Adrenal gland (tissue), 5 donors: ENCODE measurements around the gene G6PC1.

Experiments
- POLR2A ChIP-seq, 2 donors: fragments of 450-650 bp; IDR thresholded peaks; one replicate each; pipeline ENCODE4 v1.6.1; 2017; ENCODE audit warnings: antibody characterized with exemption in 2 of 2, mild to moderate bottlenecking in 2 of 2, moderate library complexity in 1 of 2
- TF ChIP-seq, protein P1 (sequence below), 6 experiments: fragments of 450-650 bp in 4 of 6; fragments of 200-600 bp in 2 of 6; sonication (generic) in 1 of 6; IDR thresholded peaks; 1 replicate in 5 of 6; 2 replicates in 1 of 6; pipeline versions ENCODE4 v1.5.1 to v1.8.0; 2016 to 2021; ENCODE audit warnings: antibody characterized with exemption in 6 of 6, mild to moderate bottlenecking in 2 of 6, moderate library complexity in 1 of 6
- donor health status: DM: no; HTN: no; CAD: no.

- TF ChIP-seq, protein P1, sequence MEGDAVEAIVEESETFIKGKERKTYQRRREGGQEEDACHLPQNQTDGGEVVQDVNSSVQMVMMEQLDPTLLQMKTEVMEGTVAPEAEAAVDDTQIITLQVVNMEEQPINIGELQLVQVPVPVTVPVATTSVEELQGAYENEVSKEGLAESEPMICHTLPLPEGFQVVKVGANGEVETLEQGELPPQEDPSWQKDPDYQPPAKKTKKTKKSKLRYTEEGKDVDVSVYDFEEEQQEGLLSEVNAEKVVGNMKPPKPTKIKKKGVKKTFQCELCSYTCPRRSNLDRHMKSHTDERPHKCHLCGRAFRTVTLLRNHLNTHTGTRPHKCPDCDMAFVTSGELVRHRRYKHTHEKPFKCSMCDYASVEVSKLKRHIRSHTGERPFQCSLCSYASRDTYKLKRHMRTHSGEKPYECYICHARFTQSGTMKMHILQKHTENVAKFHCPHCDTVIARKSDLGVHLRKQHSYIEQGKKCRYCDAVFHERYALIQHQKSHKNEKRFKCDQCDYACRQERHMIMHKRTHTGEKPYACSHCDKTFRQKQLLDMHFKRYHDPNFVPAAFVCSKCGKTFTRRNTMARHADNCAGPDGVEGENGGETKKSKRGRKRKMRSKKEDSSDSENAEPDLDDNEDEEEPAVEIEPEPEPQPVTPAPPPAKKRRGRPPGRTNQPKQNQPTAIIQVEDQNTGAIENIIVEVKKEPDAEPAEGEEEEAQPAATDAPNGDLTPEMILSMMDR (IDR thresholded peaks at IDR 0.05) = no peak
- no peak for TF ChIP-seq POLR2A (IDR thresholded peaks at IDR 0.05)
Measured at GRCh38 chr17:42900460-42901331, at the start of gene G6PC1.
